Left kidney (tissue), 2 donors: ENCODE data around the gene PSRC1. TPM values are rescaled to one million over a fixed set of nuclear protein-coding genes. Genes with fewer than 3 reads are reported as not detected.

Source experiments
- DNase-seq: peaks from one replicate; pipeline ENCODE4 v3.0.0-alpha.2; 2013
- polyA plus RNA-seq: library from polyadenylated mRNA; unstranded; fragments of 120-200 nt; gene quantifications from one replicate; pipeline ENCODE4 v1.2.1, GENCODE V29; 2013; ENCODE audit not compliant: insufficient read length

Gene PSRC1
- polyA plus RNA-seq, 1 donor: 29.8 TPM

GRCh38 chr1:109247401-109248365 is 35.3 kb downstream of the PSRC1 start:
- DNase-seq: no peak

- no peak for DNase-seq
Measured at GRCh38 chr1:109246141-109246551, 36.8 kb downstream of the PSRC1 start.

GRCh38 chr1:109243860-109244552 is 38.9 kb downstream of the PSRC1 start:
- no peak for DNase-seq

GRCh38 chr1:109243221-109243620 is 39.7 kb downstream of the PSRC1 start:
- no peak for DNase-seq

GRCh38 chr1:109242387-109242786 is 40.6 kb downstream of the PSRC1 start:
- no peak for DNase-seq

GRCh38 chr1:109241841-109242345 is 41.1 kb downstream of the PSRC1 start:
- DNase-seq: no peak

- no peak for DNase-seq
Measured at GRCh38 chr1:109241344-109241743, 41.6 kb downstream of the PSRC1 start.

- no peak for DNase-seq
Measured at GRCh38 chr1:109240158-109241152, 42.5 kb downstream of the PSRC1 start.

GRCh38 chr1:109239409-109240068 is 43.4 kb downstream of the PSRC1 start:
- no peak for DNase-seq

GRCh38 chr1:109239047-109239408 is 43.9 kb downstream of the PSRC1 start:
- no peak for DNase-seq

- DNase-seq: no peak
Measured at GRCh38 chr1:109238382-109238781, 44.6 kb downstream of the PSRC1 start.

- no peak for DNase-seq
Measured at GRCh38 chr1:109237512-109237911, 45.4 kb downstream of the PSRC1 start.

GRCh38 chr1:109235137-109235536 is 47.8 kb downstream of the PSRC1 start:
- DNase-seq: no peak

GRCh38 chr1:109231066-109231465 is 51.9 kb downstream of the PSRC1 start:
- DNase-seq: no peak

Other genes starting within 250 kb of the PSRC1 start
- gene WDR47, start 241.0 kb downstream of the PSRC1 start, polyA plus RNA-seq: 14.6 TPM
- gene TAF13, start 207.1 kb downstream of the PSRC1 start, polyA plus RNA-seq: 49.5 TPM
- gene TMEM167B, start 192.4 kb downstream of the PSRC1 start, polyA plus RNA-seq: 40.9 TPM
- 1.6 TPM for gene ELAPOR1, start 169.0 kb downstream of the PSRC1 start, polyA plus RNA-seq
- 140 TPM for gene SARS1, start 69.2 kb downstream of the PSRC1 start, polyA plus RNA-seq
- gene CELSR2, start 33.6 kb downstream of the PSRC1 start, polyA plus RNA-seq: 31.8 TPM
- gene MYBPHL, start 23.9 kb upstream of the PSRC1 start, polyA plus RNA-seq: 0.37 TPM
- gene SORT1, start 114.8 kb upstream of the PSRC1 start, polyA plus RNA-seq: 66.4 TPM
- gene PSMA5, start 143.3 kb upstream of the PSRC1 start, polyA plus RNA-seq: 120 TPM
- gene SYPL2, start 183.4 kb upstream of the PSRC1 start, polyA plus RNA-seq: 13.4 TPM
- gene ATXN7L2, start 200.8 kb upstream of the PSRC1 start, polyA plus RNA-seq: 10.4 TPM
- 9.7 TPM for gene CYB561D1, start 210.9 kb upstream of the PSRC1 start, polyA plus RNA-seq
- 6.2 TPM for gene AMIGO1, start 226.6 kb upstream of the PSRC1 start, polyA plus RNA-seq